Thoracic aorta (tissue), 2 donors: Measurements from ENCODE around the gene ZMIZ1. TPM values are rescaled to one million over a fixed set of nuclear protein-coding genes. Genes with fewer than 3 reads are reported as not detected.

Source experiments
- ATAC-seq: fragments of 150-250 bp; one replicate; pipeline ENCODE4 v1.8.0; 2017; ENCODE audit warnings: low read depth; ENCODE audit not compliant: insufficient number of reproducible peaks, low FRiP score
- DNase-seq: peaks from one replicate; pipeline ENCODE4 v3.0.0-alpha.2; 2020; ENCODE audit warnings: low spot score
- H3K27ac ChIP-seq, 2 donors: fragments of 200-600 bp; sonication (generic); 1 replicate in 1 of 2; 2 replicates in 1 of 2; pipeline ENCODE4 v1.5.1; 2016; ENCODE audit warnings: mild to moderate bottlenecking in 2 of 2, moderate library complexity in 2 of 2
- H3K27me3 ChIP-seq: fragments of 200-600 bp; sonication (generic); replicated peaks from 2 replicates; pipeline ENCODE4 v1.6.0; 2016; ENCODE audit warnings: mild to moderate bottlenecking; ENCODE audit not compliant: insufficient read depth
- H3K36me3 ChIP-seq: fragments of 200-600 bp; sonication (generic); one replicate; pipeline ENCODE4 v1.5.1; 2016
- H3K4me1 ChIP-seq, 2 donors: fragments of 200-600 bp; sonication (generic); 1 replicate in 1 of 2; 2 replicates in 1 of 2; pipeline versions ENCODE4 v1.5.1 to v1.6.0; 2016; ENCODE audit warnings: low read depth in 2 of 2, mild to moderate bottlenecking in 1 of 2; ENCODE audit not compliant: control insufficient read depth in 1 of 2
- H3K4me3 ChIP-seq: fragments of 200-600 bp; sonication (generic); 2 replicates; pipeline ENCODE4 v1.5.1; 2016; ENCODE audit warnings: mild to moderate bottlenecking
- H3K9me3 ChIP-seq: fragments of 200-600 bp; sonication (generic); 2 replicates; pipeline ENCODE4 v1.5.1; 2016
- CTCF ChIP-seq: fragments of 200-600 bp; sonication (generic); IDR thresholded peaks from one replicate; pipeline ENCODE4 v1.5.1; 2019; ENCODE audit warnings: antibody characterized with exemption
- total RNA-seq, 2 donors: library from RNA; depleted of rRNA; stranded (reverse); fragments of >200 nt; gene quantifications; one replicate each; pipeline versions ENCODE4 v1.1.0 to v1.2.3, GENCODE V29; 2016

ZMIZ1 gene
- total RNA-seq, 2 donors from 2014 or later = 57.8 to 81.6 TPM

- Histone ChIP-seq H3K27me3 (no peaks in the 10 kb centered on the region), H3K9me3 (no peaks in the 10 kb centered on the region), H3K4me1 (peaks cover 22 to 29% of the 10 kb centered on the region in 2 donors), H3K27ac (peak overlapping the region; percentile 41 to 55), H3K36me3 (peaks cover 16% of the 10 kb centered on the region), H3K4me3 (no peak overlapping the region)
- ATAC-seq (no peak), DNase-seq (no peak)
- no peak for TF ChIP-seq CTCF
Observed at GRCh38 chr10:79137826-79138225, 69.1 kb downstream of the ZMIZ1 start.

GRCh38 chr10:79138449-79139123 lies 69.8 kb downstream of the ZMIZ1 start:
- Histone ChIP-seq H3K4me1 (peaks cover 22 to 29% of the 10 kb centered on the region in 2 donors), H3K27me3 (no peaks in the 10 kb centered on the region), H3K9me3 (no peaks in the 10 kb centered on the region), H3K27ac (peak overlapping the region; percentile 41 to 55), H3K36me3 (peaks cover 20% of the 10 kb centered on the region), H3K4me3 (no peak overlapping the region)
- ATAC-seq = no peak
- no peak for DNase-seq
- TF ChIP-seq CTCF = no peak

GRCh38 chr10:79139124-79139835 lies 70.5 kb downstream of the ZMIZ1 start:
- peak overlapping the region; percentile 41 to 55 for H3K27ac ChIP-seq
- peaks cover 20% of the 10 kb centered on the region for H3K36me3 ChIP-seq
- peak; percentile 29 for ATAC-seq
- peak; percentile 38 for DNase-seq
- no peaks in the 10 kb centered on the region for H3K9me3 ChIP-seq
- H3K4me1 ChIP-seq = peaks cover 22 to 29% of the 10 kb centered on the region in 2 donors
- no peak for TF ChIP-seq CTCF
- no peak overlapping the region for H3K4me3 ChIP-seq
- H3K27me3 ChIP-seq = no peaks in the 10 kb centered on the region

- ATAC-seq (no peak), DNase-seq (no peak)
- Histone ChIP-seq H3K27ac (peak overlapping the region in 1 of 2 donors; percentile 41), H3K9me3 (no peaks in the 10 kb centered on the region), H3K36me3 (peaks cover 20% of the 10 kb centered on the region), H3K4me3 (no peak overlapping the region), H3K4me1 (peaks cover 22 to 32% of the 10 kb centered on the region in 2 donors), H3K27me3 (no peaks in the 10 kb centered on the region)
- TF ChIP-seq CTCF = no peak
Observed at GRCh38 chr10:79140085-79140793, 71.5 kb downstream of the ZMIZ1 start.

- DNase-seq (no peak), ATAC-seq (no peak)
- no peak for TF ChIP-seq CTCF
- Histone ChIP-seq H3K9me3 (no peaks in the 10 kb centered on the region), H3K36me3 (peaks cover 20% of the 10 kb centered on the region), H3K4me3 (no peak overlapping the region), H3K27me3 (no peaks in the 10 kb centered on the region), H3K4me1 (peaks cover 24 to 38% of the 10 kb centered on the region in 2 donors), H3K27ac (no peak overlapping the region)
Observed at GRCh38 chr10:79140855-79141254, 72.1 kb downstream of the ZMIZ1 start.
